GM19395 (cell line): ENCODE measurements around the gene CCDC110.

Experiments used
- ATAC-seq: cut with Tn5 transposase; IDR thresholded peaks from one replicate; pipeline ENCODE4 v1.9.1; 2021; ENCODE audit warnings: mild to moderate bottlenecking, moderate library complexity; ENCODE audit not compliant: unreplicated experiment

Gene CCDC110

GRCh38 chr4:185424905-185425646 lies 46.5 kb downstream of the CCDC110 start:
- peak; percentile 2 for ATAC-seq

- ATAC-seq = no peak
These were observed 50.0 kb downstream of the CCDC110 start for GRCh38 chr4:185421366-185422124.

- no peak for ATAC-seq
These were observed 54.6 kb downstream of the CCDC110 start for GRCh38 chr4:185416955-185417354.

- ATAC-seq = no peak
These were observed 59.1 kb downstream of the CCDC110 start for GRCh38 chr4:185412412-185412811.

- ATAC-seq = no peak
These were observed 59.7 kb downstream of the CCDC110 start for GRCh38 chr4:185411849-185412248.

GRCh38 chr4:185408432-185408831 lies 63.1 kb downstream of the CCDC110 start:
- no peak for ATAC-seq

- peak; percentile 80 for ATAC-seq
These were observed 66.1 kb downstream of the CCDC110 start for GRCh38 chr4:185405296-185405999.

- ATAC-seq = no peak
These were observed 67.5 kb downstream of the CCDC110 start for GRCh38 chr4:185404031-185404430.

- no peak for ATAC-seq
These were observed 72.1 kb downstream of the CCDC110 start for GRCh38 chr4:185399466-185399865.

GRCh38 chr4:185398618-185399017 lies 72.9 kb downstream of the CCDC110 start:
- no peak for ATAC-seq

GRCh38 chr4:185396724-185397385 lies 74.7 kb downstream of the CCDC110 start, which contains the start of gene ANKRD37:
Gene ANKRD37 (plus strand): TSS chr4:185396841. CDS start chr4:185396924, 83 bp downstream.
- no peak for ATAC-seq

- ATAC-seq = peak; percentile 78
These were observed 75.4 kb downstream of the CCDC110 start for GRCh38 chr4:185395956-185396723.

- ATAC-seq = no peak
These were observed 76.1 kb downstream of the CCDC110 start, which contains the start of gene LRP2BP for GRCh38 chr4:185395238-185395955. Gene LRP2BP (minus strand): TSS chr4:185395924. CDS start chr4:185378186, 17,738 bp downstream.
